GM12864 (cell line): Measurements from ENCODE around the gene AHNAK2.

ENCODE experiments used
- DNase-seq: peaks from one replicate; pipeline ENCODE4 v3.0.0-alpha.2; 2011; ENCODE audit warnings: low read depth
- H3K4me3 ChIP-seq: 2 replicates; pipeline ENCODE4 v1.5.1; 2011; ENCODE audit warnings: mild to moderate bottlenecking, low read depth, low read length, control low read depth
- CTCF ChIP-seq: IDR thresholded peaks from 2 replicates; pipeline ENCODE4 v1.5.1; 2011; ENCODE audit warnings: low read depth, mild to moderate bottlenecking, moderate library complexity, low read length, control low read depth, inconsistent platforms; ENCODE audit errors: missing control alignments

Gene AHNAK2

GRCh38 chr14:104993808-104994591 lies 15.8 kb upstream of the AHNAK2 start:
- H3K4me3 ChIP-seq: no peak overlapping the region
- TF ChIP-seq CTCF: no peak
- no peak for DNase-seq

GRCh38 chr14:104993306-104993705 lies 15.1 kb upstream of the AHNAK2 start:
- TF ChIP-seq CTCF: no peak
- DNase-seq: no peak
- no peak overlapping the region for H3K4me3 ChIP-seq

- H3K4me3 ChIP-seq: no peak overlapping the region
- TF ChIP-seq CTCF: no peak
- no peak for DNase-seq
These were observed 14.3 kb upstream of the AHNAK2 start for GRCh38 chr14:104992501-104992900.

GRCh38 chr14:104991896-104992230 lies 13.7 kb upstream of the AHNAK2 start:
- TF ChIP-seq CTCF: no peak
- no peak overlapping the region for H3K4me3 ChIP-seq
- DNase-seq: no peak

- no peak overlapping the region for H3K4me3 ChIP-seq
- no peak for TF ChIP-seq CTCF
- no peak for DNase-seq
These were observed 11.8 kb upstream of the AHNAK2 start for GRCh38 chr14:104989951-104990303.

GRCh38 chr14:104989236-104989950 lies 11.2 kb upstream of the AHNAK2 start:
- DNase-seq: no peak
- no peak for TF ChIP-seq CTCF
- no peak overlapping the region for H3K4me3 ChIP-seq
